Measurements from ENCODE around the gene LTF. TPM values are rescaled to one million over a fixed set of nuclear protein-coding genes. Genes with fewer than 3 reads are reported as not detected.
A peak's percentile ranks its signal among the peaks of the same experiment; 100 is the strongest.

Gene LTF
- total and polyA plus RNA-seq, 9 of the 15 experiments (the other 6 are each of a cell fraction or from before 2014, with no cell fraction given), result 0.07 TPM; not detected in 8

DNA sequence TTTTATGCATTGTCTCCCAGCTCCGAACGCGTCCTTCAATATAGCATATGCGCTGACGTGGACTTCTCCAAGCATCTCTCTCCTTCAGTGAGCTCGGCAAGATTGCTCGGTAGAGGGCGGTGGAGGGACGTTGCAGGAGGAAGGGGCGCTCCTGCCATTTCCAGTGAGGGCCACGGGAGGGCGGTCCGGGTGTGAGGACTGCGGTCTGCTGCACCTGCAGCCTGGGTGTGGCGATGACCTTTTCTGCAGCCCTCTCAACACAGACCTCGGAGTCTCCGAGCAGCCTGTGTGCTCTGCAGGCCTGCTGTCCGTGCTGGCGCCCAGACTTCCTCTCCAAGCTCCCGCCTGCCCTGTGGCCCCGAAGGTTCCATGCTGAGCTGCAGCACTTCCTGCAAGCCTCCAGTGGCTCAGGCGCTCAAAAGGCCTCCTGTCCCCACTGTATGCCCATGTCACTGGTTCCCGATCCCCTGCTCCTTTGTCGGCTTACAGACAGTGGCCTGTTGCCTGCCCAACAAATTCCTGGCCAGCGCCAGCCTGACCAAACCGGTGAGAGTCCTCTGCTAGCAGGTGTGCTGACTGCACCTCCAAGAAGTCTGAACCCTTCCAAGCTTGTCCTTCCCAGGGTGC is 24.1 kb upstream of the LTF start (continued):
- no peak for TF ChIP-seq PHF8 (IDR thresholded peaks at IDR 0.05; ENCODE audit: borderline replicate concordance, low read length)
- no peak for TF ChIP-seq ZNF699 (CRISPR knock-in tag; IDR thresholded peaks at IDR 0.05; ENCODE audit: insufficient replicate concordance)
- TF ChIP-seq TEAD4 (IDR thresholded peaks at IDR 0.05; ENCODE audit: low read length), result peak; percentile 61
- TF ChIP-seq TEAD4 (CRISPR knock-in tag; IDR thresholded peaks at IDR 0.05; ENCODE audit: borderline replicate concordance), result peak; percentile 45; the same call in 1 of the 2 replicates
- peak; percentile 32; the same call in 1 of the 2 replicates for TF ChIP-seq BCOR (IDR thresholded peaks at IDR 0.05)
- TF ChIP-seq ZC3H4 (CRISPR knock-in tag; IDR thresholded peaks at IDR 0.05; ENCODE audit: borderline replicate concordance), result no peak
- TF ChIP-seq TRIM28 (IDR thresholded peaks at IDR 0.05), result no peak; the same call in 1 of the 2 replicates
- TF ChIP-seq FOXJ2 (tag; IDR thresholded peaks at IDR 0.05), result no peak
- no peak for TF ChIP-seq WHSC1 (IDR thresholded peaks at IDR 0.05; ENCODE audit: low read length)
- TF ChIP-seq TBL1XR1 (IDR thresholded peaks at IDR 0.05; ENCODE audit: low read length in 2 of 2), result peak; percentile 70 to 84; a peak in 3 of 4 replicates
- TF ChIP-seq ZNF263 (CRISPR knock-in tag; IDR thresholded peaks at IDR 0.05; ENCODE audit: borderline replicate concordance), result peak; percentile 54; the same call in 1 of the 2 replicates
- no peak for TF ChIP-seq YBX1 (IDR thresholded peaks at IDR 0.05)
- no peak for TF ChIP-seq SMARCB1 (IDR thresholded peaks at IDR 0.05; ENCODE audit: insufficient read length, low read depth)
- no peak for TF ChIP-seq FOS (IDR thresholded peaks at IDR 0.05; ENCODE audit: extremely low read depth, insufficient read length)
- TF ChIP-seq GTF2E2 (tag; IDR thresholded peaks at IDR 0.05), result no peak
- no peak for TF ChIP-seq RBM17 (IDR thresholded peaks at IDR 0.05; ENCODE audit: borderline replicate concordance, low read depth, low read length)
- TF ChIP-seq SAP30 (IDR thresholded peaks at IDR 0.05; ENCODE audit: borderline replicate concordance, insufficient read depth, low read depth, low read length, poor library complexity, severe bottlenecking), result no peak
- TF ChIP-seq CHD1 (IDR thresholded peaks at IDR 0.05; ENCODE audit: low read length), result no peak
- TF ChIP-seq TARDBP (IDR thresholded peaks at IDR 0.05), result peak; percentile 72; the same call in 1 of the 2 replicates
- TF ChIP-seq ZNF384 (IDR thresholded peaks at IDR 0.05; ENCODE audit: low read depth, low read length), result no peak
- peak; percentile 36; the same call in 1 of the 2 replicates for TF ChIP-seq ZNF316 (IDR thresholded peaks at IDR 0.05)
- peak; percentile 91 for TF ChIP-seq ESRRA (IDR thresholded peaks at IDR 0.05; ENCODE audit: borderline replicate concordance, low read depth)
- TF ChIP-seq HNRNPK (IDR thresholded peaks at IDR 0.05; ENCODE audit: low read depth, low read length, poor library complexity, severe bottlenecking), result no peak
- no peak for TF ChIP-seq NCOR1 (IDR thresholded peaks at IDR 0.05)
- TF ChIP-seq ZNF507 (tag; conservative IDR thresholded peaks at IDR 0.05), result no peak
- TF ChIP-seq HSF4 (CRISPR knock-in tag; IDR thresholded peaks at IDR 0.05; ENCODE audit: borderline replicate concordance), result no peak
- TF ChIP-seq, protein P1, sequence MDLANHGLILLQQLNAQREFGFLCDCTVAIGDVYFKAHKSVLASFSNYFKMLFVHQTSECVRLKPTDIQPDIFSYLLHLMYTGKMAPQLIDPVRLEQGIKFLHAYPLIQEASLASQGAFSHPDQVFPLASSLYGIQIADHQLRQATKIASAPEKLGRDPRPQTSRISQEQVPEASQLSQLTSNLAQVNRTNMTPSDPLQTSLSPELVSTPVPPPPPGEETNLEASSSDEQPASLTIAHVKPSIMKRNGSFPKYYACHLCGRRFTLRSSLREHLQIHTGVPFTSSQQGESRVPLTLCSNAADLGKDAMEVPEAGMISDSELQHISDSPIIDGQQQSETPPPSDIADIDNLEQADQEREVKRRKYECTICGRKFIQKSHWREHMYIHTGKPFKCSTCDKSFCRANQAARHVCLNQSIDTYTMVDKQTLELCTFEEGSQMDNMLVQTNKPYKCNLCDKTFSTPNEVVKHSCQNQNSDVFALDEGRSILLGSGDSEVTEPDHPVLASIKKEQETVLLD (IDR thresholded peaks at IDR 0.05), result no peak
- TF ChIP-seq ZBTB17 (CRISPR knock-in tag; IDR thresholded peaks at IDR 0.05), result peak; percentile 85
- peak; percentile 72 for TF ChIP-seq MYC (IDR thresholded peaks at IDR 0.05; ENCODE audit: low read depth, low read length)
- TF ChIP-seq MYC (CRISPR knock-in tag; IDR thresholded peaks at IDR 0.05; ENCODE audit: borderline replicate concordance, low read depth), result no peak
- TF ChIP-seq KLF6 (CRISPR knock-in tag; IDR thresholded peaks at IDR 0.05; ENCODE audit: borderline replicate concordance), result peak; percentile 73; the same call in 1 of the 2 replicates

Data from K562 (cell line).